Rectal smooth muscle tissue (tissue), 1 donor: ENCODE measurements around the gene TEX35.

Source experiments
- H3K27ac ChIP-seq: one replicate; pipeline ENCODE4 v1.7.0; 2013; ENCODE audit warnings: low read depth, low read length, inconsistent platforms
- H3K27me3 ChIP-seq: one replicate; pipeline ENCODE4 v1.7.0; 2013; ENCODE audit warnings: low read length; ENCODE audit not compliant: control insufficient read depth, insufficient read depth
- H3K36me3 ChIP-seq: one replicate; pipeline ENCODE4 v1.7.0; 2013; ENCODE audit warnings: low read length; ENCODE audit not compliant: control insufficient read depth, insufficient read depth
- H3K4me1 ChIP-seq: one replicate; pipeline ENCODE4 v1.7.0; 2013; ENCODE audit warnings: low read length; ENCODE audit not compliant: control insufficient read depth, insufficient read depth
- H3K4me3 ChIP-seq: one replicate; pipeline ENCODE4 v1.7.0; 2013; ENCODE audit warnings: low read length
- H3K9ac ChIP-seq: one replicate; pipeline ENCODE4 v1.7.0; 2013; ENCODE audit warnings: low read length

Gene TEX35

GRCh38 chr1:178486100-178487069 lies 26.5 kb upstream of the TEX35 start:
- Histone ChIP-seq H3K4me1 (no peaks in the 10 kb centered on the region), H3K9ac (no peak overlapping the region), H3K27ac (no peak overlapping the region), H3K36me3 (no peaks in the 10 kb centered on the region), H3K4me3 (no peak overlapping the region), H3K27me3 (peaks cover 2% of the 10 kb centered on the region)

- no peaks in the 10 kb centered on the region for H3K36me3 ChIP-seq
- no peak overlapping the region for H3K4me3 ChIP-seq
- H3K4me1 ChIP-seq, result no peaks in the 10 kb centered on the region
- peaks cover 2% of the 10 kb centered on the region for H3K27me3 ChIP-seq
- H3K9ac ChIP-seq, result no peak overlapping the region
- no peak overlapping the region for H3K27ac ChIP-seq
These were observed 25.8 kb upstream of the TEX35 start for GRCh38 chr1:178487070-178487615.

DNA sequence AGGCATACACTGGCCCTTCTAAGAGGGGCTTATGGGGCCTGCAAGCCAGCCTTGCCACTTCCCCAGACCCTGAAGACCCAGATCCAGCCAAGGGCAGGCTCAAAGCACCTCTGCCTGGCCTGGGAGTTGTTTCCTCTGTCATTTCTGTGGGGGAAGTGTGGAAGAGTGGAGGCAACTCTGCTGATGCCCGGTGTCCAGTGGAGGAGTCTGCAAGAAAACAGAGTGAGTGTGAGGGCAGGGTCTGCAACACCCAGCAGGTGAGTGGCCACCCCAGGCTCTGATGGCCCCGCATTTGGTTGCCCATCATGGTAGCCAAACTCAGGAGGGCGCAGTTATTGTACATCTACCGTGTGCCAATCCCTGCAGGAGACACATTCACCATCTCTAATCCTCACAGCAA lies 24.5 kb upstream of the TEX35 start:
- H3K4me1 ChIP-seq, result no peaks in the 10 kb centered on the region
- peaks cover 2% of the 10 kb centered on the region for H3K27me3 ChIP-seq
- no peak overlapping the region for H3K27ac ChIP-seq
- no peak overlapping the region for H3K4me3 ChIP-seq
- no peak overlapping the region for H3K9ac ChIP-seq
- no peaks in the 10 kb centered on the region for H3K36me3 ChIP-seq

DNA sequence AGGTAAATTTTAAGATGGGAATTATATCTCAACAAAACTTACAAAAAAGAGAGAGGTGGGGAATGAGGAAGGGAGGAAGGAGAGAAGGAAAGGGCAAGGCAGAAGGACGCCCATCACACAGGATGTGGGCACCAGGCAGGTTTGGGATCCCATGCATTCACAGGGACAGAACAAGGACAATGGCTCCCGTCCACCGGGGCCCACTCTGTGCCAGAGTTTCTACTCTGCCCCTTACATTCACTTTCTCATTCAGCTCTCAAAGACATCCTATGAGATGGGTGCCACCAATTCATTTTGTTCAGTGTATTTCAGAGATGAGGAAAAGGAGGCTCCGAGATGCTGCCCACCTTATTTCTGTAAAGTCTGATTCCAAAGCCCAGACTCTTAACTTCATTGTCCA lies 23.5 kb upstream of the TEX35 start:
- no peaks in the 10 kb centered on the region for H3K4me1 ChIP-seq

GRCh38 chr1:178490136-178490535 lies 22.8 kb upstream of the TEX35 start:
- Histone ChIP-seq H3K4me1 (no peaks in the 10 kb centered on the region), H3K4me3 (no peak overlapping the region), H3K27me3 (peaks cover 2% of the 10 kb centered on the region), H3K27ac (no peak overlapping the region), H3K36me3 (no peaks in the 10 kb centered on the region), H3K9ac (no peak overlapping the region)

More for the DNA sequence above, 23.5 kb upstream of the TEX35 start:
- peaks cover 2% of the 10 kb centered on the region for H3K27me3 ChIP-seq
- no peak overlapping the region for H3K9ac ChIP-seq
- no peak overlapping the region for H3K4me3 ChIP-seq
- no peak overlapping the region for H3K27ac ChIP-seq
- H3K36me3 ChIP-seq, result no peaks in the 10 kb centered on the region

DNA sequence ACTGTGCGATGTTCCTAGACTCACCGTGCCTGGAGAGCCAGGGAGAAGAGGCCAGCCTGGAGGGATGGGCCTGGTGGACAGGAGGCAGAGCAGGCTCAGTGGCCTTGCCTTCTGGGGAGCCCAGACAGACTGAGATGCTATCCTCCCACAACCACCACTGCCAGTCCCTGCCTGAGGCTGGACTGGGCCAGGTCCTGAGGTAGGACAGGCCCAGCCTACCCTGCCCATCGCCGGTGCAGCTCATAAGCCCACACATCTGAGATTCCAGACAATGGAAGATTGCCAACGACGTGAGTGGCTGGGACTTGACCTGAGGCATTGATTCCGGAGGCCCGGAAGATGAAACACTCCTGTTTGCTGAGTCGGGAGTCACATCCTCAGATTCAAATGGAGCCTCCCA lies 21.9 kb upstream of the TEX35 start:
- no peaks in the 10 kb centered on the region for H3K36me3 ChIP-seq
- H3K4me3 ChIP-seq, result no peak overlapping the region
- no peak overlapping the region for H3K9ac ChIP-seq
- H3K27ac ChIP-seq, result no peak overlapping the region
- peaks cover 2% of the 10 kb centered on the region for H3K27me3 ChIP-seq
- no peaks in the 10 kb centered on the region for H3K4me1 ChIP-seq

DNA sequence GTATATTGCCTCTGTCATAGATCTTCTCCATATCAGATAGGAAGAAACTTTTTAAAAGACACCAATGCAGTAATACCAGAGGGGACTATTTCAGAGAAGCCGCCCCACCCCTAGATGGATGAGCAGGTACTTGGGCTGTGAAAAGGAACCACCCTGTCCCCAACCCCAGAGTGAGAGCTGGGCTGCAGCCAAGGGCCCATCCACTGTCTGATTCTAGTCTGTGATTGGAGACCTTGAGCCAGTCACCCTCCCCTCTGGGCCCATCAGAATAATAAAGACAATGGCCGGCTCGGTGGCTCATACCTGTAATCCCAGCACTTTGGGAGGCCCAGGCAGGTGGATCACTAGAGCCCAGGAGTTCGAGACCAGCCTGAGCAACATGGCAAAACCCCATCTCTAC lies 21.2 kb upstream of the TEX35 start:
- H3K27me3 ChIP-seq, result peaks cover 2% of the 10 kb centered on the region
- H3K36me3 ChIP-seq, result no peaks in the 10 kb centered on the region
- no peak overlapping the region for H3K4me3 ChIP-seq
- H3K9ac ChIP-seq, result no peak overlapping the region
- no peak overlapping the region for H3K27ac ChIP-seq
- no peaks in the 10 kb centered on the region for H3K4me1 ChIP-seq

DNA sequence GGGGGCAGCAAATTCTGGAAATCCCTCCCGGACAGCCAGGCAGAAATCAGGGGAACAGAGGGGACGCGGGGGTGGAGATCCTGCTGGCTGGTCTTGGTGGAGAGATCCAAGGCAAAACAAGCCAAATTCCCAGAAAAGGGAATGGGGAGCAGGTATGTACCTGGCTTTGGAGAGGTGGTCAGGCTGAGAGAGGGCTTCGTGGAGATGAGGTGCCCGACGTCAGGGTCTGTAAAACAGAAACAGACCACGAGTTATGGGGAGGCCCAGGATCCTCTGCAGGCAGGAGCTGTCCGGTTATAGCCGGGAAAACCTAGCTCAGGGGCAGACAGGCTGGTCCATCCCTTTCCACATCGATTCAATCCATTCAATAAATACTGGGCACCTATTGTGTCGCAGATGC lies 20.6 kb upstream of the TEX35 start:
- Histone ChIP-seq H3K27me3 (peaks cover 2% of the 10 kb centered on the region), H3K4me3 (no peak overlapping the region), H3K27ac (no peak overlapping the region), H3K36me3 (no peaks in the 10 kb centered on the region), H3K9ac (no peak overlapping the region), H3K4me1 (no peaks in the 10 kb centered on the region)

- Histone ChIP-seq H3K9ac (no peak overlapping the region), H3K4me1 (no peaks in the 10 kb centered on the region), H3K36me3 (no peaks in the 10 kb centered on the region), H3K27ac (no peak overlapping the region), H3K4me3 (no peak overlapping the region), H3K27me3 (no peaks in the 10 kb centered on the region)
These were observed 19.6 kb upstream of the TEX35 start for GRCh38 chr1:178493301-178493741.

DNA sequence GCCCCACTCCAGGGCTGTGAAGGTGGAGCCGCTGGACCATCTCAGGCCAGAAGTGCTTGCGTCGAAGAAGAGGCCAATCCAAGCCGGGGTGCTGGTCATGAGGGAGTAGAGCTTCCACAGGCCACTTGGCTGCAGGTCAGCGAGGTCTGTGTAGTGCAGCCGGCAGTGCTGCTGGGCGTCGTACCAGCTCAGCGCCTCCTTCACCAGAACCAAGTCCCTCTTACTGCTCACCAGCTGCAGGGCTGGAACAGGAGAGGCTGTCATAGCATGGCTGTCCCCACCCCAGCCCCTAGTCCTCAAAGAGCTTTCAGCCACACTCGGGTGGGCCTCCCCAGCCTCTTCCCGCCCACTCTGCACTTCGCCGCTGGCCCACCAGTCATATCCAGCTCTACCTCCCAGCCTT lies 18.3 kb upstream of the TEX35 start:
- Histone ChIP-seq H3K36me3 (no peaks in the 10 kb centered on the region), H3K27ac (no peak overlapping the region), H3K4me3 (no peak overlapping the region), H3K9ac (no peak overlapping the region), H3K4me1 (no peaks in the 10 kb centered on the region), H3K27me3 (no peaks in the 10 kb centered on the region)

- Histone ChIP-seq H3K9ac (no peak overlapping the region), H3K4me3 (no peak overlapping the region), H3K27ac (no peak overlapping the region), H3K4me1 (no peaks in the 10 kb centered on the region), H3K27me3 (no peaks in the 10 kb centered on the region), H3K36me3 (no peaks in the 10 kb centered on the region)
These were observed 17.8 kb upstream of the TEX35 start for GRCh38 chr1:178495158-178495557.

DNA sequence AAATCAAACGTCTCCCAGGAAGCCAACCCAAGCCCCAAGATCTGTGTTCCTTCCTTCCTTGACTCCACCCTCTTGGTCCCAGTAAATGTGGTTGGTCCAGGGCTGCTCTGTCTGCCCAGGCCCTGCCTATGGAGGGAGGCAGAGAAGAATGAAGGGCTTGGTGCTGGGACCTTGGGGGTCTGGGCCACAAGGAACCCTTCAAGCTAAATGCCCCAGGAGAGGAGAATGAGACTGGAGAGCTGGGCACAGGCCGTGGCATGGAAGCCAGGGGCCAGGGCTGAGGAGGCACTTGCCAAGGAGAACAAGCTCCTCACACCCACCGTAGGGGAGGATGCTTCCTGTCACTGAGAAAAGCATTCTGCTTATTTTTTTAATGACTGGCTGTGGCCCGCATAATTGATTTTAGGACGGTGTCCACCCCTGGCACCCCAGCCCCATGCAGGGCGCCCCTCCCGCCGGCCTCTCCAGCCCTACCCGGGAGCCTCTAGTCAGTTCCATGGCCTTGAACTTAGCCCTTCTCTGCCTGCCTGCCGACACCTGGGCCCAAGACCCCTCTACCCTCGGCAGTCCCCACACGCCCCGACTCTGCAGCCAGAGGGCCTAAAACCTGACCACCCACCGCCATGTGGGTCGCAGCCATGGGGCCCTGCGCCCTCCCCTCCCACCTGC lies 17.0 kb upstream of the TEX35 start:
- no peak overlapping the region for H3K9ac ChIP-seq
- H3K4me3 ChIP-seq, result no peak overlapping the region
- H3K27me3 ChIP-seq, result no peaks in the 10 kb centered on the region
- no peaks in the 10 kb centered on the region for H3K36me3 ChIP-seq
- H3K4me1 ChIP-seq, result no peaks in the 10 kb centered on the region
- H3K27ac ChIP-seq, result no peak overlapping the region
